ENCODE data around the gene AUH.
A peak's percentile ranks its signal among the peaks of the same experiment; 100 is the strongest.

Gene AUH

GRCh38 chr9:91197232-91198181 is 164.2 kb downstream of the AUH start:
- TF ChIP-seq GATA2 (IDR thresholded peaks at IDR 0.05; ENCODE audit: low read depth, low read length), result no peak
- no peak for TF ChIP-seq GATA3 (IDR thresholded peaks at IDR 0.05; ENCODE audit: low read depth, low read length)

GRCh38 chr9:91196103-91196950 is 165.4 kb downstream of the AUH start:
- TF ChIP-seq GATA3 (IDR thresholded peaks at IDR 0.05; ENCODE audit: low read depth, low read length) (no peak), GATA2 (IDR thresholded peaks at IDR 0.05; ENCODE audit: low read depth, low read length) (no peak)

- TF ChIP-seq GATA2 (IDR thresholded peaks at IDR 0.05; ENCODE audit: low read depth, low read length) (no peak), GATA3 (IDR thresholded peaks at IDR 0.05; ENCODE audit: low read depth, low read length) (no peak)
Observed at GRCh38 chr9:91195372-91196012, 166.2 kb downstream of the AUH start.

GRCh38 chr9:91193658-91194391 is 167.9 kb downstream of the AUH start:
- TF ChIP-seq GATA2 (IDR thresholded peaks at IDR 0.05; ENCODE audit: low read depth, low read length) (peak; percentile 62; the same call in 1 of the 2 replicates), GATA3 (IDR thresholded peaks at IDR 0.05; ENCODE audit: low read depth, low read length) (no peak)

GRCh38 chr9:91193087-91193657 is 168.5 kb downstream of the AUH start:
- no peak for TF ChIP-seq GATA3 (IDR thresholded peaks at IDR 0.05; ENCODE audit: low read depth, low read length)
- no peak for TF ChIP-seq GATA2 (IDR thresholded peaks at IDR 0.05; ENCODE audit: low read depth, low read length)

- TF ChIP-seq GATA2 (IDR thresholded peaks at IDR 0.05; ENCODE audit: low read depth, low read length) (no peak), GATA3 (IDR thresholded peaks at IDR 0.05; ENCODE audit: low read depth, low read length) (no peak)
Observed at GRCh38 chr9:91192381-91193086, 169.2 kb downstream of the AUH start.

- TF ChIP-seq GATA3 (IDR thresholded peaks at IDR 0.05; ENCODE audit: low read depth, low read length) (no peak), GATA2 (IDR thresholded peaks at IDR 0.05; ENCODE audit: low read depth, low read length) (no peak)
Observed at GRCh38 chr9:91191411-91192380, 170.0 kb downstream of the AUH start.

- TF ChIP-seq GATA3 (IDR thresholded peaks at IDR 0.05; ENCODE audit: low read depth, low read length), result no peak
- no peak for TF ChIP-seq GATA2 (IDR thresholded peaks at IDR 0.05; ENCODE audit: low read depth, low read length)
Observed at GRCh38 chr9:91190062-91190461, 171.7 kb downstream of the AUH start.

GRCh38 chr9:91188719-91189590 is 172.8 kb downstream of the AUH start:
- TF ChIP-seq GATA3 (IDR thresholded peaks at IDR 0.05; ENCODE audit: low read depth, low read length), result no peak
- no peak for TF ChIP-seq GATA2 (IDR thresholded peaks at IDR 0.05; ENCODE audit: low read depth, low read length)

GRCh38 chr9:91187965-91188344 is 173.8 kb downstream of the AUH start:
- TF ChIP-seq GATA3 (IDR thresholded peaks at IDR 0.05; ENCODE audit: low read depth, low read length) (no peak), GATA2 (IDR thresholded peaks at IDR 0.05; ENCODE audit: low read depth, low read length) (no peak)
